ENCODE results near the gene USH2A.

- no peak for TF ChIP-seq EP300 (IDR thresholded peaks at IDR 0.05)
- TF ChIP-seq CTCF (IDR thresholded peaks at IDR 0.05): no peak
- no peak for TF ChIP-seq POLR2A (IDR thresholded peaks at IDR 0.05; ENCODE audit: low read depth)
- no peak for TF ChIP-seq POLR2AphosphoS5 (IDR thresholded peaks at IDR 0.05)
Measured at GRCh38 chr1:216081445-216081844, 341.8 kb downstream of the USH2A start.
